ENCODE data around the gene PLD3.

Gene PLD3

GRCh38 chr19:40416918-40417642 is 68.6 kb downstream of the PLD3 start:
- DNase-seq = no peak

- DNase-seq = no peak
Measured at GRCh38 chr19:40417643-40417981, 69.1 kb downstream of the PLD3 start.

- no peak for DNase-seq
Measured at GRCh38 chr19:40418040-40418439, 69.5 kb downstream of the PLD3 start.

GRCh38 chr19:40419066-40419612 is 70.6 kb downstream of the PLD3 start:
- no peak for DNase-seq

- DNase-seq = no peak
Measured at GRCh38 chr19:40419780-40420179, 71.3 kb downstream of the PLD3 start.

- DNase-seq = no peak
Measured at GRCh38 chr19:40420451-40420765, 71.9 kb downstream of the PLD3 start.

GRCh38 chr19:40420766-40421765 is 72.6 kb downstream of the PLD3 start:
- DNase-seq = peak; percentile 45

GRCh38 chr19:40421993-40422747 is 73.7 kb downstream of the PLD3 start:
- no peak for DNase-seq

- DNase-seq = no peak
Measured at GRCh38 chr19:40422748-40423566, 74.5 kb downstream of the PLD3 start.

- no peak for DNase-seq
Measured at GRCh38 chr19:40423938-40424337, 75.4 kb downstream of the PLD3 start.

- no peak for DNase-seq
Measured at GRCh38 chr19:40424637-40425449, 76.3 kb downstream of the PLD3 start.

GRCh38 chr19:40425450-40426287 is 77.2 kb downstream of the PLD3 start, which contains the start of gene SERTAD1:
Gene SERTAD1, minus strand, starts transcription at chr19:40425992. Its CDS starts 2,446 bp downstream, at chr19:40423546.
- peak; percentile 99 for DNase-seq
